ENCODE results near the gene GEMIN4.

Gene GEMIN4

DNA sequence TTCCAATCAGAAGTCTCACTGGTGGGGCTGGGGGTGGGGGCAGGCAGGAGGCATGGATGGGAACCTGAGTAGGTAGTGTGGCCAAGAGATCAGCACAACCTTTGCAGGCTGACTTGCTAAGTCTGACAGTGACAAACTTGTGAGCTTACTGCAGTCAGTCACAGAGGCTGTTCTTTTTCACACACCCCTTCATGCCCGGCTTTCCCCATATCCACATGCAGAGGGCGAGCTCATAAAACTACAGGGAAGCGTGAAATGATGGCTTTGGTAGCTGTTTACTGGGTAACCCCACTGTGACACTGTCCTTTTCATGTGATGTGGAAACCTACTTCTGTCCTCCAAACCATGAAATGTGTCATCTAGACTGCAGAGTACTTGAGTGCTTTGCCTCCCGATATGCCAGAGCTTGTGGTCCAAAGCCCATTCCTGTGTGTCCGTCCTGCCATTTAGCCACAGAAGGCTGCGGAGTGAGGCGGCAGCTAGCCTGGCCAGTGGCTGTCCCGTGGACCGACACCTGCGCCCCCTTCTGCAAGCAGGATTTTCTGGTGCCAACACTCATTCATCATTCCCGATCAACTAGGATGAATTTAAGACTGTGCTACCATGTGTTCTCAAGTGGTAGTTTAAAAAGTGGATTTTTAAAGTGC lies 9.8 kb downstream of the GEMIN4 start:
- DNase-seq (ENCODE audit: low spot score) = no peak

- no peak for DNase-seq (ENCODE audit: low spot score)
Measured at GRCh38 chr17:740240-741017, 11.6 kb downstream of the GEMIN4 start.

DNA sequence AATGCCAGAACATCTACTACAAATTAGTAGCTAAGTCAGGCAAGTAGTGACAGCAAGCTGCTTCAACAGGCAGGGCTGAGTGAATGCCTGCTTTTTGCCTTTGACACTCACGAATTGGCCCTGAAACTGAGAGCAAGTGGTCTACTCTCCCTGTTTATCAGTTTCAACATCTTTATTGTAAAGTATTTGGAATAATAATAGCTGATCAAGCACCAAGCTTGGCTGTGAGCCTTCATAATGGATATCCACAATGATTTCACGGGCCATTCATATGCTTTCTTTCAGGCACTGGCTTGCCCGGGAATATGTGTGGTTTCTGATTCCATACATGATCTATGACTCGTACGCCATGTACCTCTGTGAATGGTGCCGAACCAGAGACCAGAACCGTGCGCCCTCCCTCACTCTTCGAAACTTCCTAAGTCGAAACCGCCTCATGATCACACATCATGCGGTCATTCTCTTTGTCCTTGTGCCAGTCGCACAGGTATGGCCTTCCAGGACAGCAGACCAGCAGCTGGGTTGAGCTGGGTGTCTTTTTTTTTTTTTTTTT lies 14.4 kb downstream of the GEMIN4 start:
- DNase-seq (ENCODE audit: low spot score) = no peak

GRCh38 chr17:733743-734142 lies 18.3 kb downstream of the GEMIN4 start:
- no peak for DNase-seq (ENCODE audit: low spot score)

- DNase-seq (ENCODE audit: low spot score) = peak; percentile 74
Measured at GRCh38 chr17:732902-733720, 19.0 kb downstream of the GEMIN4 start.

- DNase-seq (ENCODE audit: low spot score) = peak; percentile 61
Measured at GRCh38 chr17:732067-732901, 19.8 kb downstream of the GEMIN4 start, which contains the start of gene TLCD3A. TLCD3A (plus strand) TSS chr17:732596; CDS start chr17:732648, 52 bp downstream.

GRCh38 chr17:731644-732066 lies 20.4 kb downstream of the GEMIN4 start:
- no peak for DNase-seq (ENCODE audit: low spot score)

GRCh38 chr17:728911-729310 lies 23.2 kb downstream of the GEMIN4 start:
- DNase-seq (ENCODE audit: low spot score) = no peak

DNA sequence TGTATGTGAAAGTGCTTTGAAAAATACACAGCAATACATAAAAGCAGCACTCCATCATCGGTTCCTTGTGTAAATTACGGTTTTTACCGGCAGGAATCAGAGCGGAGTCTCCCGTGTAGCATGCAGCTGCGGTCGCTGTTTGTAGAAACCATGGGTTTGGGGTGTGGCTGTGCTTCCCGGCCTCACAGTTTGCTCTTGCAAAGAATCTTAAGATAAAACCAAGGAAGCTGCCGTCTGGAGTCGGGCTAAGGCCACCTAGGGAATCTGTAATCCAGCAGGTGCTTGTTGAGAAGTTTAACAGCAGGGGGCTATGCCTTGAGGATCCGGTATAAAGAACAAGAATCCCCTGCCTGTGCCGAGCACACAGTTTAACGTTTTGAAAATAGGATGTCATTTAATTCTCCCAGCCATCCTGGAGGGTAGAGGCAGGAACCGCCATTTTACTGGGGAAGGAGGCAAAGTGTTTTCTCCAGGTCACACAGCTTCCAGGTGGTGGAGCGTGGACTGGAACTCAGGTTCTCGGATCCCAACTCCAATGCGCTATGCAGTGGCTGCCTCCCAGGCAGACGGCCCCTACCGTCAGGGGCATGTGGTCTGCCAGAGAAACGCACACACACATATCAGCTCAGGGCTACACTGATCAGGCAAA lies 25.7 kb downstream of the GEMIN4 start:
- DNase-seq (ENCODE audit: low spot score) = no peak

GRCh38 chr17:725746-726145 lies 26.3 kb downstream of the GEMIN4 start:
- no peak for DNase-seq (ENCODE audit: low spot score)

GRCh38 chr17:725084-725483 lies 27.0 kb downstream of the GEMIN4 start:
- DNase-seq (ENCODE audit: low spot score) = no peak

- no peak for DNase-seq (ENCODE audit: low spot score)
Measured at GRCh38 chr17:721540-721937, 30.5 kb downstream of the GEMIN4 start.

DNA sequence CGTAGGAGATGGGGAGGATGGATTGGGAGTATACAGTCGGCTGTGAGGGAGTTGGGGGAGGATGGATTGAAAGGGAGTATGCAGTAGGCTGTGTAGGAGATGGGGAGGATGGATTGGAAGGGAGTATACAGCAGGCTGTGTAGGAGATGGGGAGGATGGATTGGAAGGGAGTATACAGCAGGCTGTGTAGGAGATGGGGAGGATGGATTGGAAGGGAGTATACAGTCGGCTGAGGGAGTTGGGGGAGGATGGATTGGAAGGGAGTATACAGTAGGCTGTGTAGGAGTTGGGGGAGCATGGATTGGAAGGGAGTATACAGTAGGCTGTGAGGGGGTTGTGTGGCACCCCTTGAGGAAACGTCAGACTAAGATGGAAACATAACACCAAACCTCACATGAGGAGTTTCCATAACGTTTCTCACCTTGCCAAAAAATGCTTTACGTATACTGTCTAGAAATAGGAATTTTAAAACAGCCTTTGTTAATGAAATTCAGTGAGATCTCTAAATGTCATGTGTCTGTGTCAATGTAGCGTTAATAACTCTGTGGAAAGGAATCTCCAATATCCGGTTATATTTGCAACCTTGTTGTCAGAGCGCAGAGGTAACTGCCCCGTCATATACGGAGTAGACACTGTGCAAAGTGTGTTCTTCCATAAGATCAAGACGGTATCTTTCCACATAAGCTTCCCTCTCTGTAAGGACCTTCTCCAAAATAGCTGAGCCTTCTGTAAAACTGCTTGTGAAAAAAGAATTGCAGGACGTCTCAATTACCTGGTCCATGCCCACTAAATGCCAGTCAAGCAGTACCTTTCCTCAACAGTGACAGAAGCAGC lies 31.1 kb downstream of the GEMIN4 start:
- DNase-seq (ENCODE audit: low spot score) = no peak

GRCh38 chr17:718075-718474 lies 34.0 kb downstream of the GEMIN4 start:
- DNase-seq (ENCODE audit: low spot score) = no peak

GRCh38 chr17:708132-708531 lies 43.9 kb downstream of the GEMIN4 start:
- DNase-seq (ENCODE audit: low spot score) = no peak

GRCh38 chr17:705863-706262 lies 46.2 kb downstream of the GEMIN4 start:
- no peak for DNase-seq (ENCODE audit: low spot score)

DNA sequence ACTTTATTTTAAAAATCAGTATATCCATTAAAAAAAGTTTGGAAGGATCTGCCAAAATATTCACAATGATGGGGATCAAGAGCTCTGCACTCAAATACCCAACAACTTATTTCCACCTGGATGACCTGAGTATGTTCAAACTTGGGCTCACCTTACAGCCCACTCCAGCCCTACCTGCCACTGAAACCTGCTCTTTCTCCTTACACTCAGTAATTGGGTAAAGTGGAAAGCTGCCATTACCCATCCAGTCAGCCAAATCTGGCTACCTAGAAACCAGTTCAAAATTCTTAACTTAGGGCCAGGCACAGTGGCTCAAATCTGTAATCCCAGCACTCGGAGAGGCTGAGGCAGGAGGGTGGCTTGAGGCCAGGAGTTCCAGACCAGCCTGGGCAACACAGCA lies 47.1 kb downstream of the GEMIN4 start:
- DNase-seq (ENCODE audit: low spot score) = no peak

DNA sequence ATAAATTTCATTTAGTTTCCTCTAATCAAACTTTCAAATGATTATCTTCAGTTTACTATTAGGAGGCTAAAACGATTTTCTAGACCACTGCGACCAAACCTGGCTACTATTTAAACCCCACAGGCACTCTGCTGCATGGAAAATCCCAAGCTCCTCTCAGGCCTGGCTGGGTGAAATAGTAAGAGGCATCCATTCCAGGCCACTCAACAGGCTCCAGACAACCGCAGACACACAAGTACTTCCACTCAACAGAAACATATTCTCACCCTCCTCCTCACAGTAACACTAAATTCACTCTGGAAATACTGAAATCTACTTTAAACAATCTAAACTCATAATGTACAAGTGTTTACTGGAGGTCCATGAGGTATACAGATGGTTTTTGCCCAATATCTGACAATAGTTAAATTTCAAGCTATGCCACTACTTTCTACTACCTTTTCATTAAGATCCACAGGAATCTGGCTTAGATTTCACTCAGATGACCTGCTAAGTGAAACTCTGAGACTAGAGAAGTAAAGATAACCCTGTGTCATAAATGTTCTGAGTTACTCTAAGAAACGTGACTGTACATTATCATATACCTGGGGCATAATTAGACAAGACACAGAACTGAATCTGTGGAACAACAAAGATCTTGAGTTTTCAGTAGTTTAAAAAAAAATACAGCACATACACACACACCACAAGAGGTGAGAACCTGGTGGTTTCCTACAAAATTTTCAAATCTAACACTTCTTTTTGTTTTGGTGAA lies 47.8 kb downstream of the GEMIN4 start:
- DNase-seq (ENCODE audit: low spot score) = no peak

Measured in RKO (cell line).